Body of pancreas (tissue), 4 donors: ENCODE results near the gene ADAMTS15. TPM values are rescaled to one million over a fixed set of nuclear protein-coding genes. Genes with fewer than 3 reads are reported as not detected.
A peak's percentile ranks its signal among the peaks of the same experiment; 100 is the strongest.

Experiments
- ATAC-seq: fragments of 150-250 bp; one replicate; pipeline ENCODE4 v1.9.1; 2016
- DNase-seq, 4 donors: peaks; one replicate each; pipeline ENCODE4 v3.0.0-alpha.2; 2019
- H3K27ac ChIP-seq, 4 donors: fragments of 200-600 bp; sonication (generic); 1 replicate in 3 of 4; 2 replicates in 1 of 4; pipeline versions ENCODE4 v1.5.1 to v1.6.1; 2016 to 2019; ENCODE audit warnings: mild to moderate bottlenecking in 1 of 4, mixed read lengths in 1 of 4, moderate library complexity in 1 of 4
- H3K27me3 ChIP-seq, 2 donors: fragments of 200-600 bp; sonication (generic); one replicate each; pipeline ENCODE4 v1.6.0; 2016; ENCODE audit warnings: mild to moderate bottlenecking in 1 of 2
- H3K36me3 ChIP-seq, 2 donors: fragments of 200-600 bp; sonication (generic); replicated peaks in 1 of 2; 2 replicates each; pipeline ENCODE4 v1.5.1; 2016; ENCODE audit warnings: low read depth in 2 of 2; ENCODE audit not compliant: insufficient read depth in 1 of 2
- H3K4me1 ChIP-seq: fragments of 200-600 bp; sonication (generic); one replicate; pipeline ENCODE4 v1.6.0; 2016
- H3K4me3 ChIP-seq, 2 donors: fragments of 200-600 bp; sonication (generic); 1 replicate in 1 of 2; 2 replicates in 1 of 2; pipeline ENCODE4 v1.5.1; 2016 to 2019
- H3K9me3 ChIP-seq, 3 donors: fragments of 200-600 bp; sonication (generic); 1 replicate in 2 of 3; 2 replicates in 1 of 3; pipeline ENCODE4 v1.5.1; 2016
- CTCF ChIP-seq, 7 experiments: fragments of 450-650 bp in 4 of 7; fragments of 200-600 bp in 3 of 7; sonication (generic) in 3 of 7; IDR thresholded peaks; one replicate each; pipeline ENCODE4 v1.5.1; 2016 to 2019; ENCODE audit warnings: antibody characterized with exemption in 7 of 7
- POLR2A ChIP-seq, 3 donors: fragments of 450-650 bp; IDR thresholded peaks; one replicate each; pipeline ENCODE4 v1.6.1; 2016; ENCODE audit warnings: antibody characterized with exemption in 3 of 3, mild to moderate bottlenecking in 2 of 3
- WGBS, 2 donors: methylation state at CpG; one replicate each; pipeline ENCODE4 v1.1.5; 2017; 5-methylcytosine and 5-hydroxymethylcytosine counted together
- intact Hi-C: fragments of 100-400 bp; cut with DNase I; formaldehyde crosslinking; loops from one replicate; pipeline ENCODE4 v1.15.1; 2023
- total RNA-seq, 2 donors: library from RNA; depleted of rRNA; stranded (reverse); fragments of >200 nt; gene quantifications; one replicate each; pipeline ENCODE4 v1.1.0, GENCODE V29; 2016

The ADAMTS15 gene
- total RNA-seq, 2 donors from 2014 or later: 0.52 to 5.3 TPM

GRCh38 chr11:130424613-130425140 lies 23.8 kb upstream of the ADAMTS15 start:
- Histone ChIP-seq H3K4me3 (no peak overlapping the region), H3K9me3 (no peaks in the 10 kb centered on the region), H3K27ac (no peak overlapping the region), H3K36me3 (no peaks in the 10 kb centered on the region), H3K27me3 (peaks cover 0 to 12% of the 10 kb centered on the region in 2 donors), H3K4me1 (peaks cover 19% of the 10 kb centered on the region)
- no peak for TF ChIP-seq POLR2A (IDR thresholded peaks at IDR 0.05)
- no peak for TF ChIP-seq CTCF (IDR thresholded peaks at IDR 0.05)
- ATAC-seq (no peak), DNase-seq (no peak)
- intact Hi-C loops: loop anchor here (5.0 kb wide), 1 partner anchor 438 kb away; no protein-coding TSS in a partner anchor
- WGBS, 2 donors: 78 to 81% methylated on average over 12 to 14 of the region's 14 CpGs

GRCh38 chr11:130425156-130425555 lies 23.3 kb upstream of the ADAMTS15 start:
- WGBS, 2 donors: 58 to 66% methylated on average over 7 to 8 of the region's 8 CpGs
- H3K9me3 ChIP-seq: no peaks in the 10 kb centered on the region
- intact Hi-C loops: loop anchor here (5.0 kb wide), 1 partner anchor 437 kb away; no protein-coding TSS in a partner anchor
- DNase-seq: no peak
- no peak overlapping the region for H3K27ac ChIP-seq
- H3K4me3 ChIP-seq: no peak overlapping the region
- peaks cover 0 to 12% of the 10 kb centered on the region in 2 donors for H3K27me3 ChIP-seq
- H3K4me1 ChIP-seq: peaks cover 19% of the 10 kb centered on the region
- ATAC-seq: no peak
- no peaks in the 10 kb centered on the region for H3K36me3 ChIP-seq
- TF ChIP-seq CTCF (IDR thresholded peaks at IDR 0.05) (no peak), POLR2A (IDR thresholded peaks at IDR 0.05) (no peak)

- Histone ChIP-seq H3K9me3 (no peaks in the 10 kb centered on the region), H3K36me3 (no peaks in the 10 kb centered on the region), H3K27me3 (peaks cover 0 to 19% of the 10 kb centered on the region in 2 donors), H3K4me1 (peaks cover 19% of the 10 kb centered on the region), H3K4me3 (no peak overlapping the region), H3K27ac (no peak overlapping the region)
- 44 to 46% methylated on average over 5 of the region's 5 CpGs for WGBS, 2 donors
- DNase-seq (no peak), ATAC-seq (no peak)
- intact Hi-C loops: loop anchor here (5.0 kb wide), 1 partner anchor 436 kb away; no protein-coding TSS in a partner anchor
- no peak for TF ChIP-seq POLR2A (IDR thresholded peaks at IDR 0.05)
- TF ChIP-seq CTCF (IDR thresholded peaks at IDR 0.05): no peak
These were observed 22.1 kb upstream of the ADAMTS15 start for GRCh38 chr11:130426223-130426836.

- H3K4me1 ChIP-seq: peaks cover 19% of the 10 kb centered on the region
- no peaks in the 10 kb centered on the region for H3K36me3 ChIP-seq
- 27 to 28% methylated on average over 16 to 18 of the region's 18 CpGs for WGBS, 2 donors
- intact Hi-C loops: loop anchor here (5.0 kb wide), 1 partner anchor 435 kb away; no protein-coding TSS in a partner anchor
- H3K27ac ChIP-seq: no peak overlapping the region
- no peaks in the 10 kb centered on the region for H3K9me3 ChIP-seq
- DNase-seq (peak in 1 of 4 donors; percentile 59), ATAC-seq (no peak)
- no peak overlapping the region for H3K4me3 ChIP-seq
- TF ChIP-seq POLR2A (IDR thresholded peaks at IDR 0.05): no peak
- no peak for TF ChIP-seq CTCF (IDR thresholded peaks at IDR 0.05)
- H3K27me3 ChIP-seq: peaks cover 0 to 19% of the 10 kb centered on the region in 2 donors
These were observed 21.6 kb upstream of the ADAMTS15 start for GRCh38 chr11:130426837-130427341.
